ENCODE measurements around the gene SPATA16.

DNA sequence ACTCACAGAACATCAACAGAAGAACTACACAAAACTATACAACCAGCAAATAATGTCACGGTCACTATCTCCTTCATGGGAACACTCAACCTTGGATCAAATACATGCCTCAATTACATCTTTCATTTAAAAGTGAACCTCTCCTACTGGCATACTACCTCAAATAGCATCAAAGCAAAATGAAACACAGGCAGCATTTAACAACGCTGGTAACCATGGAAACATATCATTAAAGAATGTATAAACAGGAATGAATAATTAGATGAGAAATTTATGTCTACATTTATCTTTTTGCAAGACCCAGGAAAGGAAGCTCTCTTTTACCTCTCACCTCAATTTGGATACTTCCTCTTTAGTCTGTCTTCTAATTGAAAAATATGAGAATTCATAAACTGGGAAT is 172.4 kb downstream of the SPATA16 start:
- TF ChIP-seq, protein P1, sequence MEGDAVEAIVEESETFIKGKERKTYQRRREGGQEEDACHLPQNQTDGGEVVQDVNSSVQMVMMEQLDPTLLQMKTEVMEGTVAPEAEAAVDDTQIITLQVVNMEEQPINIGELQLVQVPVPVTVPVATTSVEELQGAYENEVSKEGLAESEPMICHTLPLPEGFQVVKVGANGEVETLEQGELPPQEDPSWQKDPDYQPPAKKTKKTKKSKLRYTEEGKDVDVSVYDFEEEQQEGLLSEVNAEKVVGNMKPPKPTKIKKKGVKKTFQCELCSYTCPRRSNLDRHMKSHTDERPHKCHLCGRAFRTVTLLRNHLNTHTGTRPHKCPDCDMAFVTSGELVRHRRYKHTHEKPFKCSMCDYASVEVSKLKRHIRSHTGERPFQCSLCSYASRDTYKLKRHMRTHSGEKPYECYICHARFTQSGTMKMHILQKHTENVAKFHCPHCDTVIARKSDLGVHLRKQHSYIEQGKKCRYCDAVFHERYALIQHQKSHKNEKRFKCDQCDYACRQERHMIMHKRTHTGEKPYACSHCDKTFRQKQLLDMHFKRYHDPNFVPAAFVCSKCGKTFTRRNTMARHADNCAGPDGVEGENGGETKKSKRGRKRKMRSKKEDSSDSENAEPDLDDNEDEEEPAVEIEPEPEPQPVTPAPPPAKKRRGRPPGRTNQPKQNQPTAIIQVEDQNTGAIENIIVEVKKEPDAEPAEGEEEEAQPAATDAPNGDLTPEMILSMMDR (conservative IDR thresholded peaks at IDR 0.05 in 1 of 2, IDR thresholded peaks at IDR 0.05 in 1 of 2; ENCODE audit: extremely low read depth in 1 of 2, insufficient read depth in 1 of 2, low read depth in 1 of 2, low read length in 2 of 2): no peak
- TF ChIP-seq EZH2 (IDR thresholded peaks at IDR 0.05; ENCODE audit: borderline replicate concordance, low read length): no peak

All from mammary epithelial cell (primary cell).